ENCODE measurements around the gene FA2H. TPM values are rescaled to one million over a fixed set of nuclear protein-coding genes. Genes with fewer than 3 reads are reported as not detected.
A peak's percentile ranks its signal among the peaks of the same experiment; 100 is the strongest.
"Not testable (repeated sequence)": the region's sequence is repeated elsewhere in the genome, so short reads cannot be mapped to it uniquely, and the experiment has no call there.

The FA2H gene
- total RNA-seq: not detected

GRCh38 chr16:74774223-74775139, at the start of gene FA2H:
TSS of gene FA2H (minus strand) at chr16:74774820. CDS start at chr16:74774755, 65 bp downstream.
- ATAC-seq (peak; percentile 97), DNase-seq (peak; percentile 71)
- Mint-ChIP-seq H3K9me3 (no peaks in the 10 kb centered on the region), H3K4me1 (ENCODE audit: low read depth) (peaks cover 6% of the 10 kb centered on the region), H3K4me3 (peak within 1 kb of the TSS; percentile 37), H3K27ac (no peak within 1 kb of the TSS), H3K27me3 (peaks cover 28% of the 10 kb centered on the region), H3K36me3 (ENCODE audit: low read depth) (no peaks in the 10 kb centered on the region)
- POLR2A ChIA-PET: interaction anchor here (0.9 to 1.1 kb wide), 4 partner anchors 10 to 118 kb away, joined by 3 read pairs; no protein-coding TSS in a partner anchor
- intact Hi-C loops (cut with micrococcal nuclease): no loop called here
- CTCF ChIA-PET: interaction anchor here (0.7 to 1.2 kb wide), 4 partner anchors 22 to 88 kb away, joined by 3 to 4 read pairs (median 3); no protein-coding TSS in a partner anchor
- peak; percentile 45 for TF ChIP-seq CTCF (IDR thresholded peaks at IDR 0.05)

- Mint-ChIP-seq H3K36me3 (ENCODE audit: low read depth) (no peaks in the 10 kb centered on the region), H3K27ac (no peak overlapping the region), H3K4me1 (ENCODE audit: low read depth) (no peaks in the 10 kb centered on the region), H3K4me3 (no peak overlapping the region), H3K9me3 (no peaks in the 10 kb centered on the region), H3K27me3 (peaks cover 2% of the 10 kb centered on the region)
- no peak for DNase-seq
- POLR2A ChIA-PET: no interaction called here
- no peak for TF ChIP-seq CTCF (IDR thresholded peaks at IDR 0.05)
- CTCF ChIA-PET: interaction anchor here (1.0 to 6.9 kb wide), 3 partner anchors 14 to 44 kb away, joined by 3 to 60 read pairs (median 3); no protein-coding TSS in a partner anchor
- intact Hi-C loops (cut with micrococcal nuclease): loop anchor here (10.0 kb wide), 1 partner anchor 297 kb away; the partner anchor contains the start of gene LDHD
- ATAC-seq: no peak
Measured at GRCh38 chr16:74817851-74818250, 43.2 kb upstream of the FA2H start.

GRCh38 chr16:74813109-74813641, 38.6 kb upstream of the FA2H start:
- Mint-ChIP-seq H3K4me3 (no peak overlapping the region), H3K4me1 (ENCODE audit: low read depth) (no peaks in the 10 kb centered on the region), H3K27ac (no peak overlapping the region), H3K27me3 (no peaks in the 10 kb centered on the region), H3K9me3 (peaks cover 7% of the 10 kb centered on the region), H3K36me3 (ENCODE audit: low read depth) (no peaks in the 10 kb centered on the region)
- CTCF ChIA-PET: interaction anchor here (0.6 to 6.9 kb wide), 22 partner anchors 9 to 513 kb away, joined by 3 to 60 read pairs (median 4); no protein-coding TSS in a partner anchor
- intact Hi-C loops (cut with micrococcal nuclease): loop anchor here (5.0 to 10.0 kb wide), 2 partner anchors 49 to 302 kb away; partner anchors contain the start of gene LDHD
- DNase-seq: peak; percentile 84
- POLR2A ChIA-PET: interaction anchor here (0.6 kb wide), 1 partner anchor 298 kb away, joined by 3 read pairs; no protein-coding TSS in a partner anchor
- ATAC-seq: peak; percentile 100
- TF ChIP-seq CTCF (IDR thresholded peaks at IDR 0.05): peak; percentile 90

GRCh38 chr16:74811911-74812310, 37.3 kb upstream of the FA2H start:
- DNase-seq (no peak), ATAC-seq (no peak)
- no peak for TF ChIP-seq CTCF (IDR thresholded peaks at IDR 0.05)
- no peaks in the 10 kb centered on the region for H3K36me3 Mint-ChIP-seq (ENCODE audit: low read depth)
- H3K4me3 Mint-ChIP-seq: no peak overlapping the region
- CTCF ChIA-PET: interaction anchor here (0.8 to 6.9 kb wide), 9 partner anchors 11 to 299 kb away, joined by 3 to 60 read pairs (median 3); no protein-coding TSS in a partner anchor
- intact Hi-C loops (cut with micrococcal nuclease): loop anchor here (5.0 to 10.0 kb wide), 2 partner anchors 50 to 303 kb away; partner anchors contain the start of gene LDHD
- H3K4me1 Mint-ChIP-seq (ENCODE audit: low read depth): no peaks in the 10 kb centered on the region
- H3K27ac Mint-ChIP-seq: no peak overlapping the region
- H3K9me3 Mint-ChIP-seq: peaks cover 7% of the 10 kb centered on the region
- POLR2A ChIA-PET: interaction anchor here (0.7 kb wide), 1 partner anchor 33 kb away, joined by 3 read pairs; no protein-coding TSS in a partner anchor
- H3K27me3 Mint-ChIP-seq: no peaks in the 10 kb centered on the region

GRCh38 chr16:74811216-74811615, 36.6 kb upstream of the FA2H start:
- H3K36me3 Mint-ChIP-seq (ENCODE audit: low read depth); H3K9me3 Mint-ChIP-seq; POLR2A ChIA-PET; ATAC-seq; H3K4me3 Mint-ChIP-seq; DNase-seq; H3K27ac Mint-ChIP-seq; H3K4me1 Mint-ChIP-seq (ENCODE audit: low read depth); H3K27me3 Mint-ChIP-seq: not testable (repeated sequence)
- intact Hi-C loops (cut with micrococcal nuclease): loop anchor here (5.0 to 10.0 kb wide), 2 partner anchors 51 to 304 kb away; partner anchors contain the start of gene LDHD
- CTCF ChIA-PET: interaction anchor here (1.0 to 6.9 kb wide), 6 partner anchors 11 to 300 kb away, joined by 3 to 60 read pairs (median 4); no protein-coding TSS in a partner anchor

Data from activated CD8-positive, alpha-beta T cell treated with anti-CD3 and anti-CD28 coated beads for 36 hours (primary cell).